ENCODE measurements around the gene DCAF11. TPM values are rescaled to one million over a fixed set of nuclear protein-coding genes. Genes with fewer than 3 reads are reported as not detected.

The DCAF11 gene
- total RNA-seq, 4 donors from 2014 or later = 64.2 to 71.7 (median 68.3) TPM

DNA sequence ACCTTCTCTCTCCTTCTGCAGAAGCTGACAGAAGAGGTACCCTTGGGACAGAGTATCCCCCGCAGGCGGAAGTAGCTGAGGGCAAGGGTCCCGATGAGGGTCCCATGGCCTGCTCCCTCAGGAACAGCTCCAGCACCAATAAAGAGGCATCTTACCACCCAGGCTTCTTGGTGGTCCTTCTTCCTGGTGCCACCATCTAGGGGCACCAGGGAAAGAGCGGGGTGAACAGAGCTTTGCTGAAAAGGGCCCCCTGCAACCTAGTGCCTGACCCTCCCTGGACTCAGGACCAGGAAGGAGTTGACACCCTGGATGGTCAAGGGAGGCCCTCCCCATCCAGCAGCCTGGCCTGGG, 45.9 kb downstream of the DCAF11 start:
- Histone ChIP-seq H3K27me3 (no peaks in the 10 kb centered on the region), H3K4me1 (peaks cover 47% of the 10 kb centered on the region), H3K9me3 (no peaks in the 10 kb centered on the region), H3K27ac (peak overlapping the region; percentile 50), H3K36me3 (peaks cover 67% of the 10 kb centered on the region), H3K4me3 (no peak overlapping the region)
- 87% methylated on average over 4 of the region's 4 CpGs for WGBS
- TF ChIP-seq, protein P1, sequence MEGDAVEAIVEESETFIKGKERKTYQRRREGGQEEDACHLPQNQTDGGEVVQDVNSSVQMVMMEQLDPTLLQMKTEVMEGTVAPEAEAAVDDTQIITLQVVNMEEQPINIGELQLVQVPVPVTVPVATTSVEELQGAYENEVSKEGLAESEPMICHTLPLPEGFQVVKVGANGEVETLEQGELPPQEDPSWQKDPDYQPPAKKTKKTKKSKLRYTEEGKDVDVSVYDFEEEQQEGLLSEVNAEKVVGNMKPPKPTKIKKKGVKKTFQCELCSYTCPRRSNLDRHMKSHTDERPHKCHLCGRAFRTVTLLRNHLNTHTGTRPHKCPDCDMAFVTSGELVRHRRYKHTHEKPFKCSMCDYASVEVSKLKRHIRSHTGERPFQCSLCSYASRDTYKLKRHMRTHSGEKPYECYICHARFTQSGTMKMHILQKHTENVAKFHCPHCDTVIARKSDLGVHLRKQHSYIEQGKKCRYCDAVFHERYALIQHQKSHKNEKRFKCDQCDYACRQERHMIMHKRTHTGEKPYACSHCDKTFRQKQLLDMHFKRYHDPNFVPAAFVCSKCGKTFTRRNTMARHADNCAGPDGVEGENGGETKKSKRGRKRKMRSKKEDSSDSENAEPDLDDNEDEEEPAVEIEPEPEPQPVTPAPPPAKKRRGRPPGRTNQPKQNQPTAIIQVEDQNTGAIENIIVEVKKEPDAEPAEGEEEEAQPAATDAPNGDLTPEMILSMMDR (IDR thresholded peaks at IDR 0.05) = no peak
- no peak for TF ChIP-seq POLR2AphosphoS5 (IDR thresholded peaks at IDR 0.05)
- TF ChIP-seq POLR2A (IDR thresholded peaks at IDR 0.05) = no peak
- no peak for TF ChIP-seq EP300 (IDR thresholded peaks at IDR 0.05)
- DNase-seq (ENCODE audit: low spot score in 2 of 2) = no peak

DNA sequence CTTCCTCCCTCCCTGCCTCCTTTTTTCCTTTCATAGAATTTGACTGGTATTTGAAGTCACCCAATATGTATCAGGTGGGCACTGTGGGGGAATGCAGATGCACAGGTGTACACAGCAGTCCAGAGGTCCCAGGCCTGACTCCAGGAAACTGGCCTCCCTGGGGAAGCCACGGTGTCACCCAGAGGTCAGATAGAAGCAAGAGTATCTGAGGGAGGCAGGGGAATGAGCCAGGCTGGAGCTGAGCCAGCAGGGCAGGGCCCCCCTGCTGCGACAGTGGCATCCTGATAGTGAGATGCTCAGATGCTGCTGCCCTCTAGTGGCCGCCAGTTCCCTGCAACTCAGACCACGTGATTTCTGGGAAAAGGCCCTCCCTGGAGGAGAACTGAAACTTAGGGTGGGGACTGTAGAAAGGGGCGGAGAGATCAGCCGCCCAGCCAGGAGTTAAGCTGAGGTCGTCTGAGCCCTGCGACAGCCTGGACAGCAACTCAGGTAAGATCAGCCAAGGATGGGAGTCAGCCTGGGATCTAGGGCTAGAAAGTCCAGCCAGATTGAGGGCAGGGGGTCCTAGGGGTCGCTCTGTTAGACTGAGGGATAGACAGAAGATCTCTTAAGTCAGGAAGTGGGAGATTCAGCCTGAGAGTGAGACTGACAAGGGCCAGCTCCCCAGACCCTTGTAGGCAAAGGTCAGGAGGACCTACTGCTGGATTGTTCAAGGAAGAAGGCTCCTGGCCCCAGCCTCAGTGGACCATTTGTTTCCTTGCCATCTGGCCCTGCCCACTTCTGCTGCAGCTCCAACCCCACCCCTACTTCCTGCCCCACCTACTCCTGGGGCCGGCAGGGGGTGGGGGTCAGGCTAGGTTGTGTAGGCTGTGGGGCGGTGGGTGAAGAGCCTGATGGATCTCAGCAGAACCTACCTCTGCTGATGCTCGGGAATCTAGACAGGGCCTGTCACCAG, 46.5 kb downstream of the DCAF11 start, which contains the start of gene IRF9:
Gene IRF9, plus strand, starts transcription at position 416 of the 955 bp plus-strand sequence. CDS start 880 bp downstream, outside the sequence.
- Histone ChIP-seq H3K4me3 (peak within 1 kb of the TSS; percentile 64), H3K9me3 (no peaks in the 10 kb centered on the region), H3K27ac (peak within 1 kb of the TSS; percentile 83), H3K27me3 (no peaks in the 10 kb centered on the region), H3K4me1 (peaks cover 47% of the 10 kb centered on the region), H3K36me3 (peaks cover 67% of the 10 kb centered on the region)
- 1% methylated on average over 12 of the region's 12 CpGs for WGBS
- TF ChIP-seq EP300 (IDR thresholded peaks at IDR 0.05) = no peak
- TF ChIP-seq POLR2A (IDR thresholded peaks at IDR 0.05) = peak in 1 of 2 donors; percentile 29
- peak; percentile 82 to 98 (median 92) for TF ChIP-seq POLR2AphosphoS5 (IDR thresholded peaks at IDR 0.05)
- TF ChIP-seq, protein P1 (IDR thresholded peaks at IDR 0.05) = peak; percentile 91 to 96
- DNase-seq (ENCODE audit: low spot score in 2 of 2) = peak; percentile 97 to 98

DNA sequence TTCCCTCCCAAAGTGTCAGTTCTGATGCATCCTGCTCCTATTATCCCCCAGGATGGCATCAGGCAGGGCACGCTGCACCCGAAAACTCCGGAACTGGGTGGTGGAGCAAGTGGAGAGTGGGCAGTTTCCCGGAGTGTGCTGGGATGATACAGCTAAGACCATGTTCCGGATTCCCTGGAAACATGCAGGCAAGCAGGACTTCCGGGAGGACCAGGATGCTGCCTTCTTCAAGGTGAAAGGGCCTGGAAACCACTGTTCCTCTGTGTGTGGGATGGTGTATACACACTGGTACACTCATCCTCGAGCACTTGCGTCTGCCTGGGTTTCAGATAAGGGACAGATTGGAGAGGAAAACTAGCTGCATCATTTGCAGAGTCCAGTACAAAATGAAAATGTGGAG, 47.5 kb downstream of the DCAF11 start:
- peaks cover 47% of the 10 kb centered on the region for H3K4me1 ChIP-seq
- peak in 1 of 2 donors; percentile 50 for DNase-seq (ENCODE audit: low spot score in 2 of 2)
- peak overlapping the region; percentile 83 for H3K27ac ChIP-seq
- no peaks in the 10 kb centered on the region for H3K27me3 ChIP-seq
- H3K9me3 ChIP-seq = no peaks in the 10 kb centered on the region
- no peak for TF ChIP-seq POLR2A (IDR thresholded peaks at IDR 0.05)
- TF ChIP-seq, protein P1 (IDR thresholded peaks at IDR 0.05) = no peak
- TF ChIP-seq EP300 (IDR thresholded peaks at IDR 0.05) = no peak
- no peak for TF ChIP-seq POLR2AphosphoS5 (IDR thresholded peaks at IDR 0.05)
- peaks cover 67% of the 10 kb centered on the region for H3K36me3 ChIP-seq
- peak overlapping the region; percentile 64 for H3K4me3 ChIP-seq
- 26% methylated on average over 8 of the region's 8 CpGs for WGBS

DNA sequence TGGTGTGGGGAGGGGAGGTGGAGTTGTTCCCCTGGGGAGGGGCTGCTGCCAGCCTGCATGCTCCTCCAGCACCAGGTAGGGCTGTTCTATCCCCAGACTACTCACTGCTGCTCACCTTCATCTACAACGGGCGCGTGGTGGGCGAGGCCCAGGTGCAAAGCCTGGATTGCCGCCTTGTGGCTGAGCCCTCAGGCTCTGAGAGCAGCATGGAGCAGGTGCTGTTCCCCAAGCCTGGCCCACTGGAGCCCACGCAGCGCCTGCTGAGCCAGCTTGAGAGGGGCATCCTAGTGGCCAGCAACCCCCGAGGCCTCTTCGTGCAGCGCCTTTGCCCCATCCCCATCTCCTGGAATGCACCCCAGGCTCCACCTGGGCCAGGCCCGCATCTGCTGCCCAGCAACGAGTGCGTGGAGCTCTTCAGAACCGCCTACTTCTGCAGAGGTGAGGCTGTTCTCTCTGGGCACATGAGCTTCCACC, 50.0 kb downstream of the DCAF11 start:
- peak in 1 of 2 donors; percentile 56 for DNase-seq (ENCODE audit: low spot score in 2 of 2)
- 45% methylated on average over 9 of the region's 14 CpGs for WGBS
- Histone ChIP-seq H3K27ac (no peak overlapping the region), H3K4me3 (no peak overlapping the region), H3K36me3 (peaks cover 69% of the 10 kb centered on the region), H3K27me3 (no peaks in the 10 kb centered on the region), H3K9me3 (no peaks in the 10 kb centered on the region), H3K4me1 (peaks cover 47% of the 10 kb centered on the region)
- TF ChIP-seq POLR2A (IDR thresholded peaks at IDR 0.05) = no peak
- no peak for TF ChIP-seq EP300 (IDR thresholded peaks at IDR 0.05)
- TF ChIP-seq POLR2AphosphoS5 (IDR thresholded peaks at IDR 0.05) = no peak
- TF ChIP-seq, protein P1 (IDR thresholded peaks at IDR 0.05) = no peak

DNA sequence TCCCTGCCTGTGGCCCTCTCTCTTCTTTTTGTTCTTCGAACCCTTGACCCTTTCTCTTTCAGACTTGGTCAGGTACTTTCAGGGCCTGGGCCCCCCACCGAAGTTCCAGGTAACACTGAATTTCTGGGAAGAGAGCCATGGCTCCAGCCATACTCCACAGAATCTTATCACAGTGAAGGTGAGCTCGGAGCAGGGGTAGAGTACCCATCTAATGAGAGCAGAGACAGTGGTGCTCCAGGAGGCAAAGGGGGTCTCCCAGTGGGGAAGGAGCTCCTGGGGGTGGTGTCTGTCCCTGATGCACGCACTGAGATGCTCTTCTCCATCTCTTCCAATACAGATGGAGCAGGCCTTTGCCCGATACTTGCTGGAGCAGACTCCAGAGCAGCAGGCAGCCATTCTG, 51.2 kb downstream of the DCAF11 start:
- H3K27ac ChIP-seq = no peak overlapping the region
- no peaks in the 10 kb centered on the region for H3K9me3 ChIP-seq
- WGBS = 94% methylated on average over 5 of the region's 5 CpGs
- TF ChIP-seq EP300 (IDR thresholded peaks at IDR 0.05) = no peak
- no peak for TF ChIP-seq POLR2AphosphoS5 (IDR thresholded peaks at IDR 0.05)
- TF ChIP-seq, protein P1 (IDR thresholded peaks at IDR 0.05) = no peak
- no peak for TF ChIP-seq POLR2A (IDR thresholded peaks at IDR 0.05)
- H3K36me3 ChIP-seq = peaks cover 61% of the 10 kb centered on the region
- peaks cover 40% of the 10 kb centered on the region for H3K4me1 ChIP-seq
- DNase-seq (ENCODE audit: low spot score in 2 of 2) = peak in 1 of 2 donors; percentile 35
- H3K27me3 ChIP-seq = no peaks in the 10 kb centered on the region
- no peak overlapping the region for H3K4me3 ChIP-seq
